NCI-H510A treated with DMSO at 0.1 percent for 48 hours (cell line): ENCODE measurements around the gene KLHL41.
A peak's percentile ranks its signal among the peaks of the same experiment; 100 is the strongest.
"Not testable (repeated sequence)": the region's sequence is repeated elsewhere in the genome, so short reads cannot be mapped to it uniquely, and the experiment has no call there.

Experiments used
- DNase-seq: peaks from one replicate; lab custom pipeline; 2025; lab: John Stamatoyannopoulos, UW

Gene KLHL41

GRCh38 chr2:169573160-169573973 is 63.9 kb downstream of the KLHL41 start, which contains the start of gene FASTKD1:
Gene FASTKD1 (minus strand): TSS chr2:169573865. CDS start chr2:169572029, 1,836 bp downstream.
- peak; percentile 84 for DNase-seq

- no peak for DNase-seq
Measured at GRCh38 chr2:169573974-169574299, 64.4 kb downstream of the KLHL41 start.

GRCh38 chr2:169574539-169574938 is 65.0 kb downstream of the KLHL41 start:
- DNase-seq = not testable (repeated sequence)

- not testable (repeated sequence) for DNase-seq
Measured at GRCh38 chr2:169575264-169575663, 65.8 kb downstream of the KLHL41 start.
